Hematopoietic multipotent progenitor cell (in vitro differentiated cells): Measurements from ENCODE around the gene MAU2. TPM values are rescaled to one million over a fixed set of nuclear protein-coding genes. Genes with fewer than 3 reads are reported as not detected.
"Not testable (repeated sequence)": the region's sequence is repeated elsewhere in the genome, so short reads cannot be mapped to it uniquely, and the experiment has no call there.

Experiments used
- DNase-seq, 3 donors: peaks; one replicate each; pipeline ENCODE4 v3.0.0-alpha.2; 2011 to 2015; ENCODE audit warnings: low read depth in 2 of 3, low spot score in 2 of 3
- total RNA-seq: library from RNA; depleted of rRNA; stranded (reverse); fragments of >200 nt; gene quantifications from one replicate; pipeline ENCODE4 v1.2.3, GENCODE V29; 2012

Gene MAU2
- total RNA-seq, 1 donor, result 111 TPM

DNA sequence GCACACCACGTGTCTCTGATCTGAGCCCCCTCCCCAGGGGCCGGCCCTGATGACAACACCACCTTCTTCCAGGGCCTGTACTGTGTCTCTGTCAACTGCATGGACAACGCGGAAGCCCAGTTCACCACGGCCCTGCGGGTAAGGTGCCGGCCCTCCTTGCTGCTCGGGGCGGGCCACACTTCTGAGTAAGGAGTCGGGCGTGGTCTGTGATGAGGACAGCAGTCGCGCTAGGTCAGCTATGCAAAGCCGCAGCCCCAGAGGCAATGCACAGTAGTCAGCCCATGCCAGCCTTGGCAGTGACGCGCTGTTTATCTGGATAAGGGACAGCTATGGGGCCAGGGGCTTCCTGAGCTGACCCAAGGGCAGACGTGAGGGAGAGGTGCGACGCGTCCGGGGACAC, 24.6 kb downstream of the MAU2 start:
- no peak for DNase-seq

GRCh38 chr19:19345970-19346369, 25.3 kb downstream of the MAU2 start:
- DNase-seq, result no peak

GRCh38 chr19:19347401-19348110, 26.9 kb downstream of the MAU2 start:
- no peak for DNase-seq

GRCh38 chr19:19348266-19348665, 27.6 kb downstream of the MAU2 start:
- no peak for DNase-seq

GRCh38 chr19:19349365-19349764, 28.7 kb downstream of the MAU2 start:
- DNase-seq, result no peak

- DNase-seq, result not testable (repeated sequence)
Measured at GRCh38 chr19:19350756-19351155, 30.1 kb downstream of the MAU2 start.

GRCh38 chr19:19352823-19353222, 32.2 kb downstream of the MAU2 start:
- no peak for DNase-seq

DNA sequence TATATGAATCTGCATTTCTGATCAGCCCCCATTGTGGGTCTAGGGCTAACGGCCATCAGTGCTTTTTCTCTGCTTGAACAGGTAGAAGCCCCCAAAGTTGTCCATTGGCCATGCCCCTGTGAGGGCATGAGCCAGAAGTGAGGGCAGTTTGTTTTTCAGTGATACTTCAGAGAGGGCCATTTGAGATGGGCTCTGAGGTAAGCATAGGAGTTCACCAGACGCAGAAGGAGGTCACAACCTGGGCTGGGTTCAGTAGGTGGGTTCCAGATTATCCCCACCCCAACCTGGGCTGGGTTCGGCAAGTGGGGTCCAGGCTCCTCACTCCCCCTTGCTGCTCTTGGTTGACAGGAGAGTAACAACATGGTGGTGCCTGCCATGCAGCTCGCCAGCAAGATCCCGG, 33.4 kb downstream of the MAU2 start:
- DNase-seq, result no peak

- DNase-seq, result no peak
Measured at GRCh38 chr19:19354932-19355331, 34.3 kb downstream of the MAU2 start.

- no peak for DNase-seq
Measured at GRCh38 chr19:19355606-19356139, 35.0 kb downstream of the MAU2 start.

DNA sequence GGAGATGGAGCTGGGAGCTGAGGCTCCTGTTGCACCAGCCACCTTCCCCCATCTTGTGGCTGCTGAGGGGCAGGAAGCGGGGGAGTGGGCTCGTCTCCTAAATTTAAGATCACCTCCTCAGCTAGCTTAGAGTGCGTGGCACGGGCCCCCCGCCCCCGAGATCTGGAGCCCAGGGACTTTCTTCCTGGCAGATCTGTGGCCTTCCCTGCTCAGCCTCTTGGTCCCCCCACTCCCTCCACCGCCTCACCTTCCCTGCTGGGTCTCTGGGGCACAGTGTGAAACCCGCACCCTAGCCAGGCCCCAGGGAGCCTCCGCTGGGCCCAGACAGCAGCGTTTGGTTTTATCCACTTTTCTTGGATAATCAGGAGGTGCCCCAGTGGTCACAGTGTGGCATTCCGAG, 35.9 kb downstream of the MAU2 start:
- no peak for DNase-seq

DNA sequence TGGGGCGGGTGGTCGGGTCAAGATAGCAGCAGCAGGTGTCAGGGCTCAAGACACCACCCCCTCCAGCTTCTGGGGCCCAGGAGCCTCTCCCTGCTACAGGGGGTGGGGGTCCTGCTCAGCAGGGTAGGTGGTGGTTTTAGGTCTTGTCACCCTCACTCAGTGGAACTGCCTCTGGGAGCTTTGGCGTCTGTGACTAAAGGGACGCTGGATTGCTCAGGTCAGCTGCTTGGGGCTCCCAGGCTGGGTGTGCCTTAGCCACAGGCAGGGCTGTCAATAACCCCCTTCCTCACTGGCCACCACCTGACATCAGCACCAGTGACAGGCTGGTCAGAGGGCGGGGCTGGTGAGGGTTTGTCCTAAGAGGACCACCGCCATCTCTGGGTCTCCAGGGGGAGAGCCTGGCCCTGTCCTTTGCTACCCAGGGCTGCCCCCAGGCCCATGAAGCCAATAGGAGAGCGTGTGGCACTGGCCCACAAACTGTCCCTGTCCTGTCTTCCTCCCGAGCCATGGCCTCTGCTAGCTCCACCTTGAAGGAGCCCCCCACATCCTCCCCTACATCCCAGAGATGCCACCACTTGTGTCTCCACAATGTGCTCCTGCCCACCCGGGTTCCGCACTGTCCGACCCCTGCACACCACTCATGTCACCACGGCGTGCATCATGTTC, 36.4 kb downstream of the MAU2 start:
- no peak for DNase-seq

DNA sequence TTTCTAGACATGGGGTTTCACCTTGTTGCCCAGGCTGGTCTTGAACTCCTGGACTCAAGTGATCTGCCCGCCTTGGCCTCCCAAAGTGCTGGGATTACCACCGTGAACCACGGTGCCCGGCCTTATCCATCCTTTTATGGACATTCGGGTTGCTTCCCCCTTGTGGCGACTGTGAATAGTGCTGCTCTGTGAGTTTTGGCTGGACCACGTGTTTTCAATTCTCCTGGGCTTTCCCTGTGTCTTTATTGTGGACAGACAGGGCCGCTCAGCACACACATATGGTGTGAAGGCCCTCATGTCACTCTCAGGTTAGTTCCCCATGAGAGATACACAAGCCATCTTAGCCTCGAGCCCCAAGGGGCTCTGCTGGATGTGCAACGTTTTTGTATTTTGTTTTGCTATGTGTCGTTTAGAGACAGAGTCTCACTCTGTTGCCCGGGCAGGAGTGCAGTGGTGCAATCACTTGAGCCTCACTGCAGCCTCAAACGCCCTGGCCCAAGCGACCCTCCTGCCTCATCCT, 40.5 kb downstream of the MAU2 start:
- DNase-seq, result peak; percentile 53 to 84 (median 80)

DNA sequence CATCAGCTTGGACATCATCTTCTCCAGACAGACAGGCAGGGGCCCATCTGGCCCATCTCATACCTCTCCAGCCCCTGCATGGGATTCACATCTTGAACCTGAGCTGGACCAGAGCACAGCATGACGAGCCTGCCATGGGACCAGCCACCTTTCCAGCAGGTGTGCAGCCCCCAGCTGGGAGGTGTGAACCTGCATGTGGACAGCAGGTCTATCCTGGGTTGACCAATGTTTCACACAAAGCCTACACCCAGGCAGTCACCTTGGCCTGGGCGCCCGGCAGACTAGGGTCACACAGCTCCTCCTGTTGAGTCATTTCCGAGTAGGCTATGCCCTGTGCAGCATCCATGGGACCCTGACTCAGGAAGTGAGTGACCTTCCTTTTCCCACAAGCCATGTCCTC, 41.4 kb downstream of the MAU2 start:
- no peak for DNase-seq

DNA sequence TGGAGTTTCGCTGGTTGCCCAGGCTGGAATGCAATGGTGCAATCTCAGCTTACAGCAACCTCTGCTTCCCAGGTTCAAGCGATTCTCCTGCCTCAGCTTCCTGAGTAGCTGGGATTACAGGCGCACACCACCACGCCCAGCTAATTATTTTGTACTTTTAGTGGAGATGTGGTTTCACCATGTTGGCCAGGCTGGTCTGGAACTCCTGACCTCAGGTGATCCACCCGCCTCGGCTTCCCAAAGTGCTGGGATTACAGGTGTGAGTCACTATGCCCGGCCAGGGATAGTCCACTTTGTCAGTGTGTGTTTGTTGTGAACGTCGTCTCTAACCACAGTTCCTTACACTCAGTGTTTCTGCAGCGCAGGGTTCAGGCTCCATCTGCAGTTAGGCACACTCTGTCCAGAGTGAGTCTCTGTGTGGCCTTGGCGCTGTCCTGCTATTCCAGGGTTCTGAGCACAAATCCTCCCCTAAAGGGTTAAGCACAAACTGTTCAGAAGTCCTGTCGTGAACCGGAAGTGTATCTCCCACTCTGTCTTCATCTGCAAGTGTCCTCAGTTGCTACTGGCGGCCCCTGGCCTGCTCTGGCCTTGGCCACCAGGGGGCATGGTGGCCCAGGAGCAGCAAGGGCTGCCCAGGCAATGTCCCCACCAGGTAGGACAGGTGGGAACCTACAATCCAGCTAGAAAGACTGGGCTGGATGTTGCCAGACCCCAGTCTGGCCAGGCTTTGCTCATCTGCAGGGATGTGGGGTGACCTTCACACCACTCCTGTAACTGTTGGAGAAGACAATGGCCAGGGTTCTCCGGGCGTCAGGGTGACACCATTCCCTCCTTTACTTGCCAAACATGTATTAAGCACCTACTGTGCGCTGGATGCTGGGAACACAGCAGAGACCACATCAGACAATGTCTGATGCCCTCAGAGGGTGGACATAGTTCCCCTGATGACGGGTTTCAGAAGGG, 46.1 kb downstream of the MAU2 start:
- peak; percentile 54 to 59 (median 57) for DNase-seq

DNA sequence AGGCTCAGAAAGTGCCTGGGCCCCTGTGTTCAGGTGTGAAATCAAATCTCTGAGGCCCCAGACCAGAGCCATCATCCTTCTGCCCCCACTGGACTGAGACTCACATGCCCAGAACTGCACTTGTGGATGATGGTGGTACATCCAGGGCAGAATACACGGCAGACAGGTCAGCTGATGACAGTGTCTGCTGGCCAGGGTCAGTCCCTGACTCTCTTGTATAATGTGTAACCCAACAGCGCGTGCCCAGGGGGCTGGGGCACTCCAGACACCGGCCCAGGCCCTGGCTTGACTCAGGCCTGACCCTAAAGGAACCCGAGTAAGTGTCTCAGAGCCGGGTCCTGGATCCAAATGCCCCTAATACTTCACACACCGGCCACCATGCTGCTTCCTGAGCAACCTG, 47.5 kb downstream of the MAU2 start:
- DNase-seq, result no peak

DNA sequence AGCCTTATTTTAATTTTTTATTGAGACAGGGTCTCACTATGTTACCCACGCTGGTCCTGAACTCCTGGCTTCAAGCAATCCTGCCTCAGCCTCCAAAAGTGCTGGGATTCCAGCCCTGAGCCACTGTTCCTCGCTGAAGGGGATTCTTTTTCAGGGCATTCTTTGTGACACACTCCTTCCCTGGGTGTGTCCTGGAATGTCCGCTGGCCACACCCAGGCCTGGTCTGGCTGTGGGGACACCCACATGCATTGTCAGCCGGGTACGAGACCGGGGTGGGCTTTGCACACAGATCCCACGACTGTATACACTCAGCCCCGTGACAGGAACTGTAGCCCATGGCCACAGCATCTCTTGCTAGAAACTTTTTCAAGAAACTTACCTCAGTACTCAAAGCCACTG, 50.4 kb downstream of the MAU2 start:
- DNase-seq, result no peak

GRCh38 chr19:19372656-19373416, 52.2 kb downstream of the MAU2 start:
- DNase-seq, result peak in 2 of 3 donors; percentile 73 to 76

DNA sequence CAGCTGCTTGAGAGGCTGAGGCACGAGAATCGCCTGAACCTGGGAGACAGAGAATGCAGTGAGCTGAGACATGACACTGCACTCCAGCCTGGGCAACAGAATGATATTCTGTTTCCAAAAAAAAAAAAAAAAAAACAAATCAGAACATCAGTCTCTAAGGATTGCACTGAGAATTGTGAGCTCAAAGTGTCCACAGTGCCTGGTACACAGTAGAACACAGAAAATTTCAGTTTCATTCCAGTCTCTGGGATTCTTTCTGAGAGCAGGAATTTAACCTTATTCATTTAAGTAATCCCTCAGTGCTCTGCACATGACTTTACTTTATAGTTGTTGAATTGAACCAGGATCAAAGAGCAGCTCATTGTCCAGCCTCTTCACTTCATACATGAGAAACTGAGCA, 58.9 kb downstream of the MAU2 start:
- DNase-seq, result no peak

GRCh38 chr19:19380316-19380715, 59.7 kb downstream of the MAU2 start:
- DNase-seq, result not testable (repeated sequence)
